Embryonic facial prominence (tissue), 1 donor: ENCODE measurements around the gene CMIP.
A peak's percentile ranks its signal among the peaks of the same experiment; 100 is the strongest.

ENCODE experiments used
- DNase-seq: peaks from one replicate; pipeline ENCODE4 v3.0.0-alpha.2; 2016; ENCODE audit errors: extremely low spot score

The CMIP gene

GRCh38 chr16:81480606-81481206, 36.1 kb downstream of the CMIP start:
- DNase-seq = no peak

GRCh38 chr16:81481207-81481821, 36.7 kb downstream of the CMIP start:
- no peak for DNase-seq

GRCh38 chr16:81482329-81483063, 37.9 kb downstream of the CMIP start:
- no peak for DNase-seq

- no peak for DNase-seq
These were observed 38.7 kb downstream of the CMIP start for GRCh38 chr16:81483064-81483969.

- DNase-seq = no peak
These were observed 39.5 kb downstream of the CMIP start for GRCh38 chr16:81483970-81484595.

- DNase-seq = no peak
These were observed 40.5 kb downstream of the CMIP start for GRCh38 chr16:81484908-81485624.

GRCh38 chr16:81485824-81486539, 41.4 kb downstream of the CMIP start:
- DNase-seq = no peak

GRCh38 chr16:81486540-81487061, 42.0 kb downstream of the CMIP start:
- no peak for DNase-seq

GRCh38 chr16:81487301-81487720, 42.7 kb downstream of the CMIP start:
- no peak for DNase-seq

GRCh38 chr16:81488687-81489411, 44.2 kb downstream of the CMIP start:
- no peak for DNase-seq

GRCh38 chr16:81489547-81490267, 45.1 kb downstream of the CMIP start:
- DNase-seq = no peak

- DNase-seq = peak; percentile 50
These were observed 47.1 kb downstream of the CMIP start for GRCh38 chr16:81491541-81492188.

GRCh38 chr16:81492311-81492761, 47.7 kb downstream of the CMIP start:
- no peak for DNase-seq

- DNase-seq = no peak
These were observed 48.6 kb downstream of the CMIP start for GRCh38 chr16:81492965-81493754.

- no peak for DNase-seq
These were observed 49.3 kb downstream of the CMIP start for GRCh38 chr16:81493755-81494433.

GRCh38 chr16:81494434-81494806, 49.8 kb downstream of the CMIP start:
- DNase-seq = no peak

GRCh38 chr16:81494888-81495287, 50.3 kb downstream of the CMIP start:
- DNase-seq = no peak
